Measurements from ENCODE around the gene CSF2. TPM values are rescaled to one million over a fixed set of nuclear protein-coding genes. Genes with fewer than 3 reads are reported as not detected.

Gene CSF2
- total RNA-seq, 1 experiment from 2014 or later, result not detected

GRCh38 chr5:132080595-132080994 is 7.0 kb downstream of the CSF2 start:
- in situ Hi-C loops (cut with HindIII; ENCODE audit: low pct_unique_long_range_greater_than_20kb, low sequenced_read_pairs) (no loop called here), intact Hi-C loops (cut with micrococcal nuclease; ENCODE audit: unreplicated experiment) (no loop called here)
- BruUV-seq (replicated peaks), result no TSS peak
- Histone ChIP-seq H3K27me3 (ENCODE audit: control insufficient read depth, insufficient read depth, low read length) (no peaks in the 10 kb centered on the region), H3K4me3 (ENCODE audit: low read depth in 2 of 2, low read length in 2 of 2) (no peak overlapping the region), H3K27ac (ENCODE audit: low read length) (no peak overlapping the region), H3K4me1 (ENCODE audit: control insufficient read depth, insufficient read depth, low read length) (no peaks in the 10 kb centered on the region), H3K9me3 (ENCODE audit: control insufficient read depth, insufficient read depth, low read depth, low read length) (no peaks in the 10 kb centered on the region), H3K36me3 (ENCODE audit: control insufficient read depth, insufficient read depth, low read length) (no peaks in the 10 kb centered on the region)
- CTCF ChIA-PET, result no interaction called here
- ATAC-seq (no peak), DNase-seq (ENCODE audit: low read depth, low spot score) (no peak)
- POLR2A ChIA-PET, result no interaction called here
- TF ChIP-seq TCF7L2 (IDR thresholded peaks at IDR 0.05; ENCODE audit: low read depth, low read length), result no peak
- TF ChIP-seq, protein P1, sequence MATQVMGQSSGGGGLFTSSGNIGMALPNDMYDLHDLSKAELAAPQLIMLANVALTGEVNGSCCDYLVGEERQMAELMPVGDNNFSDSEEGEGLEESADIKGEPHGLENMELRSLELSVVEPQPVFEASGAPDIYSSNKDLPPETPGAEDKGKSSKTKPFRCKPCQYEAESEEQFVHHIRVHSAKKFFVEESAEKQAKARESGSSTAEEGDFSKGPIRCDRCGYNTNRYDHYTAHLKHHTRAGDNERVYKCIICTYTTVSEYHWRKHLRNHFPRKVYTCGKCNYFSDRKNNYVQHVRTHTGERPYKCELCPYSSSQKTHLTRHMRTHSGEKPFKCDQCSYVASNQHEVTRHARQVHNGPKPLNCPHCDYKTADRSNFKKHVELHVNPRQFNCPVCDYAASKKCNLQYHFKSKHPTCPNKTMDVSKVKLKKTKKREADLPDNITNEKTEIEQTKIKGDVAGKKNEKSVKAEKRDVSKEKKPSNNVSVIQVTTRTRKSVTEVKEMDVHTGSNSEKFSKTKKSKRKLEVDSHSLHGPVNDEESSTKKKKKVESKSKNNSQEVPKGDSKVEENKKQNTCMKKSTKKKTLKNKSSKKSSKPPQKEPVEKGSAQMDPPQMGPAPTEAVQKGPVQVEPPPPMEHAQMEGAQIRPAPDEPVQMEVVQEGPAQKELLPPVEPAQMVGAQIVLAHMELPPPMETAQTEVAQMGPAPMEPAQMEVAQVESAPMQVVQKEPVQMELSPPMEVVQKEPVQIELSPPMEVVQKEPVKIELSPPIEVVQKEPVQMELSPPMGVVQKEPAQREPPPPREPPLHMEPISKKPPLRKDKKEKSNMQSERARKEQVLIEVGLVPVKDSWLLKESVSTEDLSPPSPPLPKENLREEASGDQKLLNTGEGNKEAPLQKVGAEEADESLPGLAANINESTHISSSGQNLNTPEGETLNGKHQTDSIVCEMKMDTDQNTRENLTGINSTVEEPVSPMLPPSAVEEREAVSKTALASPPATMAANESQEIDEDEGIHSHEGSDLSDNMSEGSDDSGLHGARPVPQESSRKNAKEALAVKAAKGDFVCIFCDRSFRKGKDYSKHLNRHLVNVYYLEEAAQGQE (IDR thresholded peaks at IDR 0.05; ENCODE audit: insufficient read depth in 1 of 2, low read depth in 2 of 2, low read length in 1 of 2), result no peak
- TF ChIP-seq CTCF (IDR thresholded peaks at IDR 0.05), result no peak
- TF ChIP-seq POLR2AphosphoS5 (IDR thresholded peaks at IDR 0.05; ENCODE audit: low read depth, low read length), result no peak
- TF ChIP-seq SIN3A (IDR thresholded peaks at IDR 0.05; ENCODE audit: borderline replicate concordance, insufficient read depth, low read depth, low read length), result no peak

GRCh38 chr5:132081458-132081857 is 7.9 kb downstream of the CSF2 start:
- Histone ChIP-seq H3K27ac (ENCODE audit: low read length) (no peak overlapping the region), H3K9me3 (ENCODE audit: control insufficient read depth, insufficient read depth, low read depth, low read length) (no peaks in the 10 kb centered on the region), H3K27me3 (ENCODE audit: control insufficient read depth, insufficient read depth, low read length) (no peaks in the 10 kb centered on the region), H3K4me1 (ENCODE audit: control insufficient read depth, insufficient read depth, low read length) (no peaks in the 10 kb centered on the region), H3K4me3 (ENCODE audit: low read depth in 2 of 2, low read length in 2 of 2) (no peak overlapping the region), H3K36me3 (ENCODE audit: control insufficient read depth, insufficient read depth, low read length) (no peaks in the 10 kb centered on the region)
- TF ChIP-seq CTCF (IDR thresholded peaks at IDR 0.05) (no peak), POLR2AphosphoS5 (IDR thresholded peaks at IDR 0.05; ENCODE audit: low read depth, low read length) (no peak), SIN3A (IDR thresholded peaks at IDR 0.05; ENCODE audit: borderline replicate concordance, insufficient read depth, low read depth, low read length) (no peak), TCF7L2 (IDR thresholded peaks at IDR 0.05; ENCODE audit: low read depth, low read length) (no peak)
- TF ChIP-seq, protein P1 (IDR thresholded peaks at IDR 0.05; ENCODE audit: insufficient read depth in 1 of 2, low read depth in 2 of 2, low read length in 1 of 2), result no peak
- no peak for ATAC-seq
- in situ Hi-C loops (cut with HindIII; ENCODE audit: low pct_unique_long_range_greater_than_20kb, low sequenced_read_pairs) (no loop called here), intact Hi-C loops (cut with micrococcal nuclease; ENCODE audit: unreplicated experiment) (no loop called here)
- CTCF ChIA-PET, result interaction anchor here (1.1 kb wide), 1 partner anchor 18 kb away, joined by 3 read pairs; no protein-coding TSS in a partner anchor
- no TSS peak for BruUV-seq (replicated peaks)
- POLR2A ChIA-PET, result no interaction called here
- DNase-seq (ENCODE audit: low read depth, low spot score), result no peak

All from Panc1 (cell line).